HG02840 (cell line): ENCODE measurements around the gene DNAJC4.
A peak's percentile ranks its signal among the peaks of the same experiment; 100 is the strongest.

Source experiments
- ATAC-seq: cut with Tn5 transposase; IDR thresholded peaks from one replicate; pipeline ENCODE4 v1.9.1; 2021; ENCODE audit warnings: mild to moderate bottlenecking, moderate library complexity, moderate number of reproducible peaks; ENCODE audit not compliant: unreplicated experiment, low FRiP score

DNAJC4 gene

GRCh38 chr11:64227405-64227956 is 2.9 kb upstream of the DNAJC4 start:
- ATAC-seq = no peak

- no peak for ATAC-seq
These were observed 1.1 kb upstream of the DNAJC4 start for GRCh38 chr11:64229090-64229743.

- no peak for ATAC-seq
These were observed 591 bp upstream of the DNAJC4 start for GRCh38 chr11:64229744-64230170.

- ATAC-seq = no peak
These were observed 627 bp downstream of the DNAJC4 start for GRCh38 chr11:64230985-64231365.

- no peak for ATAC-seq
These were observed 1.2 kb downstream of the DNAJC4 start for GRCh38 chr11:64231546-64231945.

- no peak for ATAC-seq
These were observed 2.0 kb downstream of the DNAJC4 start for GRCh38 chr11:64232182-64232966.

GRCh38 chr11:64232967-64233315 is 2.6 kb downstream of the DNAJC4 start:
- no peak for ATAC-seq

- no peak for ATAC-seq
These were observed 3.7 kb downstream of the DNAJC4 start, which contains the start of gene VEGFB for GRCh38 chr11:64233913-64234586. TSS of gene VEGFB (plus strand) at chr11:64234584. CDS start at chr11:64234834, 250 bp downstream.

- ATAC-seq = no peak
These were observed 4.5 kb downstream of the DNAJC4 start for GRCh38 chr11:64234647-64235379.

GRCh38 chr11:64235437-64236161 is 5.3 kb downstream of the DNAJC4 start:
- ATAC-seq = no peak

- no peak for ATAC-seq
These were observed 7.2 kb downstream of the DNAJC4 start for GRCh38 chr11:64237484-64237951.

- ATAC-seq = no peak
These were observed 7.7 kb downstream of the DNAJC4 start for GRCh38 chr11:64238076-64238475.

- no peak for ATAC-seq
These were observed 8.7 kb downstream of the DNAJC4 start for GRCh38 chr11:64238999-64239398.

GRCh38 chr11:64239662-64240434 is 9.5 kb downstream of the DNAJC4 start:
- ATAC-seq = no peak

GRCh38 chr11:64240435-64241240 is 10.3 kb downstream of the DNAJC4 start, which contains the start of gene FKBP2:
TSS of gene FKBP2 (plus strand) at chr11:64241095. CDS start at chr11:64242388, 1,293 bp downstream.
- peak; percentile 52 for ATAC-seq

- peak; percentile 55 for ATAC-seq
These were observed 10.8 kb downstream of the DNAJC4 start for GRCh38 chr11:64241241-64241490.

- no peak for ATAC-seq
These were observed 11.4 kb downstream of the DNAJC4 start for GRCh38 chr11:64241491-64242374.
